ENCODE data around the gene CTXN3.

Gene CTXN3
- 0 reads per million in 4 experiments for total RNA-seq

- no peak for DNase-seq
Observed at GRCh38 chr5:127649018-127649439, at the start of gene CTXN3. CTXN3 (plus strand) TSS chr5:127649082; CDS start chr5:127657522, 8,440 bp downstream.

- no peak for DNase-seq
Observed at GRCh38 chr5:127599320-127599719, 49.6 kb upstream of the CTXN3 start.

DNA sequence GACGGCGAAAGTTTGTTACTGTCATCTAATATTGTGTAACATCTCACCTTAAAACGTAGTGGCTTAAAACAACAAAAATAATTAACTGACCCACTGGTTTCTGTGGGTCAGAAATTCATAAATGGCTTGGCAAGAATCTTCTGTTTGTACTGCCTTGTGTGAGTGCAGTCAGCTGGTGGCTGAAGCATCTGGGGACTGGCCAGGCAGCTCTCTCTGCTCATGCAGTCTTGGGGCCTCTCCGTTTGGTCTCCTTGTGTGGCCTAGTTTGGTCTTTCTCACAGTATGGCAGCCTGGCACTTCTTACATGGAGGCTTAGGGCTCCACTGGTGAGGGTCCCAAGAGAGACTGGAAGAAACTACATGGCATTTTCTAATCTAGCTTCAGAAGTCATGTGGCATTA, 49.0 kb upstream of the CTXN3 start:
- DNase-seq, result no peak

GRCh38 chr5:127601111-127601510, 47.8 kb upstream of the CTXN3 start:
- DNase-seq, result no peak

DNA sequence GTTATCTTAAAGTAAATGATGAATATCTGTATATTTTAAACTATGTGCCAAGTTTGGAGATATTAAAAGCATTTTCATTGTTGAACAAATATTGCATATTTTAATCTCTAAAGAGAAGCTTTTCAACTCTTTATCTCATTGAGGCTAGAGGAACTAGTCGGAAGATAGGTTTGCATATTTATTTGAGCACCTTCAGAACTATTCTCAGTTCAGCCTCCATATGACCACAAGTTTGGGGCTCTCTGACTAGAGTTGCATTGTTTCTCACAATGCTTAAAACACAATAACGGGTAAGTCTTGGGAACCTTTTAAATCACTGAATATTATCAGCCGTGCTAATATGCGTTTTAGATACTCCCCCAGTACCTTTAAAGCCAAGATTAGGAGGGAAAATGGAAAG, 47.3 kb upstream of the CTXN3 start:
- DNase-seq, result no peak

DNA sequence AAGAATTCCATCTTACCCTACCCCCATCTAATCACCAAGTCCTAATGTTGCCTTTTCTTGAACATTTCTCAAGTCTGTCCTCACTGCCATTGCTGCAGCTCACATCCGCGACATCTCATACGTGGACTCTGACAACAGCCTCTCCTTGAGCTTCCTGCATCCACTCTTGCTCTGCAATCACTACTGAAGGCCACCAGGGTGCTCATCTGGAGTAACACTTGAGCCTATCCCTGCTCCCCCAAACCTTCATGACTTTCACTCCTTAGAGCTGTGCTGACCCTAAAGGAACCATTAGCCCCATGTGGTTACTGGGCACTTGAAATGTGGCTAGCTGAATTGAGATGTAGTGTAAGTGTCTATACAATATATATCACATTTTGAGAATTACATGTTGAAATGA, 46.4 kb upstream of the CTXN3 start:
- no peak for DNase-seq

- no peak for DNase-seq
Observed at GRCh38 chr5:127602896-127603844, 45.7 kb upstream of the CTXN3 start.

GRCh38 chr5:127608077-127608660, 40.7 kb upstream of the CTXN3 start:
- DNase-seq, result no peak

DNA sequence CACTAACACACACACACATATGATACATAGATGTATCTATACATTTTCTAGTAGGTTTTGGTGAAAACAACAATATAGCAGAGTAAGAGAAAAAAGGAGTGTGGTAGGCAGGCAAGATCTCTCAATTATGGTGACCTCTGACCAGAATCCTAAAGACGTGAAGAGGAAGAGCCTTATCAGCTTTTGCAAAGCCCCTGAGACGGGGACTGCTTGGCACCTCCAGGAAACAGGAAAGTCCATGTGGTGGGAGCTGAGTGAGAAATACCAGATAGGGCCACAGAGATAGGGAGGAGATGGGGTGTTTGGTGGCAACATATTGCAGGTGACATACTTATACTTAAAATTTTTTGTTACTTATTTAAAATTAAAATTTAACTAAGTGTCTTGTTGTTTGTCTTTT, 39.9 kb upstream of the CTXN3 start:
- no peak for DNase-seq

DNA sequence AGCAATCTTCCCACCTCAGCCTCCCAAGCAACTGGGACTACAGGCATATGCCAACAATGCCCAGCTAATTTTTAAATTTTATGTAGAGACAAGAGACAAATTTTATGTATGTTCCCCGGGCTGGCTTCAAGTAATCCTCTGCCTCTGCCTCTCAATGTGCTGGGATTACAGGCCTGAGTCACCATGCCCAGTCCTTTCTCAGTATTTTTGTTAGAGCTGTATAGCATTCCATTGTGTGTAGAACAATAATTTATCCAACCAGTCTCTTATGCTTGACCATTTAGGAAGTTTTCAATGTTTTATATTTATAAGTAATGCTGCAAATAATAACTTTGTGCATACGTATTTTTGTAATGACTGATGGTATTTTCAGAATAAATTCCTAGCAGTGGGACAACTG, 38.9 kb upstream of the CTXN3 start:
- DNase-seq, result no peak

GRCh38 chr5:127612441-127613141, 36.3 kb upstream of the CTXN3 start:
- DNase-seq, result no peak

DNA sequence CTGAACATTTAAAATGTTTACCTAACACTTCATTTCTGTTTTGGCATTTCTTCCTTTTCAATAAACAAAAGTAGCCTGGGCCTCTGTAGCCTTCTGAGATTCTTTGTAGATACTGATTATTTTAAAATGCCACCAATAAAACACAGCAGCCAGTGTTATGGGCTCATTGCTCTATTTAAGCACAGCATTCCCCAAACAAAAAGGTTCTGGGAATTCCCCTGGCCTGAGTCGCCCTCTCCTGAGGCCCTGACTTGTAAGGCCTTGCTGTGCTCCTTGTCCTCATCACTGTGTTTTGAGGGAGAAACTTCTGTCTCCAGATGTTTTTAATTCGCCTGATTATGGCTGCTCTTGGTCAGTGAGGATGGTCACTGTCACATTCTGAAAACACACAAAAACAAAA, 33.0 kb upstream of the CTXN3 start:
- DNase-seq, result no peak

GRCh38 chr5:127619908-127620479, 28.9 kb upstream of the CTXN3 start:
- DNase-seq, result no peak

- no peak for DNase-seq
Observed at GRCh38 chr5:127621601-127622325, 27.1 kb upstream of the CTXN3 start.

GRCh38 chr5:127634007-127634406, 14.9 kb upstream of the CTXN3 start:
- DNase-seq, result no peak

DNA sequence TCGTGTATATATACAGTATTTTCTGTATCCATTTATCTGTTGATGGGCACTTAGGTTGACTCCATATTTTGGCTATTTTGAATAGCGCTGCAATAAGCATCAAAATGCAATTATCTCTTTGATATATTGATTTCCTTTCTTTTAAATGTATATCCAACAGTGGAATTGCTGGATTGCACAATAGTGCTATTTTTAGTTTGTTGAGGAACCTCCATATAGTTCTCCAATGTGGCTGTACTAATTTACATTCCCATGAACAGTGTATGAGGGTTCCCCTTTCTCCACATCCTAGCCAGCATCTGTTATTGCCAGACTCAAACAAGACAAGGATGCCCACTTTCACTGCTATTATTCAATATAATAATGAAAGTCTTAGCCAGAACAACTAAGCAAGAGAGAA, 9.1 kb upstream of the CTXN3 start:
- DNase-seq, result no peak

DNA sequence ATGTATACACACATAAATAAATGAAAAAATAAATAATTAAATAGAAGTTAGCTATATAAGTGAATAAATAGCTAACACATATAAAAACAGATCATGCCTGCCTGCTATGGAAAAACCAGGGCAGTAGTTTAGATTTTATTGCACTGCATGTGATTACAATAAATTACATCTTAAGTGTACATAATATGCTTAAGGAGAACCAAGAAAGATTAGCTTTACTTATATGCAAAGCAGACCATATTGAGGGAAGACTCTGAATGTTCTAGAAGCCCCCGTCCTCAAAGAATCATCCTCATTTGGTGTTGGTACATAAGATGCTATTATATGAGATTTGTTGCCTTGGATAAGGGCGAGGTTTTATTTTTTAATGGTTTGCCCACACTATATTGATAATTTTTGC, 5.9 kb upstream of the CTXN3 start:
- DNase-seq, result no peak

DNA sequence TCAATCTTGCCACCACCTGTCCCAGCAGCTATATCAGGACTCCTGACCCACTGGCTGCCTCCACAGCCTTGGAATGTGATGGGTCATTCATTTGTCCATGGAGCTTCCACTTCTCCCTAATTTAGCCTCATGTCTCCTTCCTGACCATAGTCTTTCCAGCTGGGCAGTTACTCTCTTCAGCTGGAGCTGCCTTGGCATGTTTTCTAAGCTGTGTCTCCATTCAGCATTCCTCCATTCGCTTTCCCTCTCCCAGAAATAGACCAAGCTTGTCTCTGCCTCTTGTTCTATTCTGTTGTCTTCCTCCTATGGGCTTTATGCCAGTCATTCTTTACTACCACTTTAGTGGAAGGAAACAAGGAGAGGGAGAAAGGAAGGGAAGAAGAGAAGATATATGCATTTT, 5.3 kb upstream of the CTXN3 start:
- no peak for DNase-seq

GRCh38 chr5:127645300-127645726, 3.6 kb upstream of the CTXN3 start:
- DNase-seq, result no peak

GRCh38 chr5:127647361-127647958, 1.4 kb upstream of the CTXN3 start:
- no peak for DNase-seq

DNA sequence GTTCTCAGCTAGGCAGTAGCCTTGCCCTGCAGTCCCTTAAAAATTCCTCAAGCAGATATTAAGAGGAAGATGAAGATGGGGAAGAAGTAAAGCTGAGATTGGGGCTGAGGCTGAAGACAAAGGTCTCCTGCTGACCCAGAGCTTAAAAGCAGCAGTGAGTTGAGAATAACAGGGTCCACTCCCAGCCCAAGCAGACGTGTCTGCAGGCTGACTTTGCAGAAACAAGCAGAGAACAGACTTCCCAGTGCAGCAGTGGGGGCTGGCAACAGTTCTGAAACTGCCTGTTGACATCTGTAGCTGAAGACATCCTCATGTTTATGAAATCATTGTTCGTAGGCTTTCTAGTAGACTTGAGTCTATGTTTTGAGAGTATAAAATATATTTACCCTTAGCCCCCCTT, 1.1 kb downstream of the CTXN3 start:
- DNase-seq, result no peak

DNA sequence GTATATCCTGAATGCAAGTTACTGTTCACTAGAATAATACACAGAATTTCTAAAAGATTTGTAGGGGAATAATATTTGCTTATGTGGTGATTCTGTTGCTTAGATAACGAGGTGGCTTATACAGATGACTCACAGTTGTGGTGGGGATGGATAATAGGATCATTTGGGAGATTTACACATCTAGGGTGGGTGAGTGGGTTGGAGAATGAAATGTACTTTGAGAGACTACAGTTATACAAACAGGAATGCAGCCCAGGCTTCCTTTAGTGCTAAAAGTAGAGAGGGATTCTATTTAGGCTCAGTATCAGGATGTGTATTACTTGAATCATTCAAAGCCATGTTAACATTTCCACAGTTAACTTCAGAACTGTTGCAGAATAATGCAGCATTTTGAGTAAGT, 1.8 kb downstream of the CTXN3 start:
- no peak for DNase-seq
